ENCODE results near the gene DENND1A. TPM values are rescaled to one million over a fixed set of nuclear protein-coding genes. Genes with fewer than 3 reads are reported as not detected.

Gene DENND1A
- total RNA-seq, 4 donors from 2014 or later, result 37.1 to 55.3 (median 50.0) TPM

DNA sequence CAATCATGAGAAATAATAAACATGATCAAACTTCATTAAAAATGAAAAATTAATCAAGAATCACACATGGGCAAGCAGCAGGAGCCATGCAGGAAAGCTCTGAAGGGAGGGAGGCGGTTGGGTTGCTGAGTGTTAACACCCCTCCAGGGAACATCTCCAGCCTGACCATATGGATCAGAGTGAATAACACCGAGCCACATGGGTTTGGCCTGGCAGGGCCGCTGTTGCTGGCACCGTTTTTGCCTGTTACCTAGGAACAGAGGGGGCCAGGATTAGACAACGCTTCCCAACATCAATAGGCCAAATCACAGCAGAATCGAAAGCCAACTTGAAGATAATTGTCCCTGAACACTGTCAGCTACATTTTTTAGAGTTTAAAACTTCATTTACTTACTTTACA, 160.2 kb downstream of the DENND1A start:
- Histone ChIP-seq H3K4me3 (no peak overlapping the region), H3K9me3 (no peaks in the 10 kb centered on the region), H3K36me3 (no peaks in the 10 kb centered on the region), H3K27me3 (no peaks in the 10 kb centered on the region), H3K27ac (no peak overlapping the region), H3K4me1 (no peaks in the 10 kb centered on the region)
- no peak for DNase-seq
- TF ChIP-seq POLR2A (IDR thresholded peaks at IDR 0.05), result no peak

DNA sequence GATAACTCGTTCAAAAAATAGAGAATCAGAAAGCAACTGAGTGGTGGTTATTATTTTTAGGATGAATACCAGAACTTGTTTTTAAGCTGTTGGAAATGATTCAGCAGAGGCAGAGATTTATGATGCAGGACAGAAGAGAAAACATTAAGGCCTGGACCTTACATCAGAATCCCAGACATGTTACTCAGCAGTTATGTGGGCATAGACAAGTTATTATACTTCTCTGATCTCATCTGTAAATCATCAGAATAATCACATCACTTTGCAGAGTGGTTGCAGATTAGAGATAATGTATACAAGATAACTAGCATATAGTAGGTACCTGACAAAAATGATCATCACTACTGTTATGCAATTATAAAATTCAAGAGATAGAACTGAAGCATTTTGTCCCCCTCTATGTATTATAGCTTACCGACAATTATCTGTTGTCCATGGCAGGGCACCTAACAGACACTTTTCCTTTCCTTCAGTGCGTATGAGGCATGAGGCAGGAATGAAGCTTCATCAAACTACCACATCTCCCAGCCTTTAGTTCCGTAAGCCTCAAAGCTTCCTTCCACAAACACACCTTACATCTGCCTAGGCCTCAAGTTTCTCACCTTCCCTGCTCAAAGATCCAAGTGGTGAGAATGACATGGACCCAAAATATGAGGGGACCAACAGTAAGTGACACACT, 165.9 kb downstream of the DENND1A start:
- Histone ChIP-seq H3K36me3 (no peaks in the 10 kb centered on the region), H3K27me3 (no peaks in the 10 kb centered on the region), H3K4me1 (no peaks in the 10 kb centered on the region), H3K4me3 (no peak overlapping the region), H3K27ac (no peak overlapping the region), H3K9me3 (no peaks in the 10 kb centered on the region)
- TF ChIP-seq, protein P1, sequence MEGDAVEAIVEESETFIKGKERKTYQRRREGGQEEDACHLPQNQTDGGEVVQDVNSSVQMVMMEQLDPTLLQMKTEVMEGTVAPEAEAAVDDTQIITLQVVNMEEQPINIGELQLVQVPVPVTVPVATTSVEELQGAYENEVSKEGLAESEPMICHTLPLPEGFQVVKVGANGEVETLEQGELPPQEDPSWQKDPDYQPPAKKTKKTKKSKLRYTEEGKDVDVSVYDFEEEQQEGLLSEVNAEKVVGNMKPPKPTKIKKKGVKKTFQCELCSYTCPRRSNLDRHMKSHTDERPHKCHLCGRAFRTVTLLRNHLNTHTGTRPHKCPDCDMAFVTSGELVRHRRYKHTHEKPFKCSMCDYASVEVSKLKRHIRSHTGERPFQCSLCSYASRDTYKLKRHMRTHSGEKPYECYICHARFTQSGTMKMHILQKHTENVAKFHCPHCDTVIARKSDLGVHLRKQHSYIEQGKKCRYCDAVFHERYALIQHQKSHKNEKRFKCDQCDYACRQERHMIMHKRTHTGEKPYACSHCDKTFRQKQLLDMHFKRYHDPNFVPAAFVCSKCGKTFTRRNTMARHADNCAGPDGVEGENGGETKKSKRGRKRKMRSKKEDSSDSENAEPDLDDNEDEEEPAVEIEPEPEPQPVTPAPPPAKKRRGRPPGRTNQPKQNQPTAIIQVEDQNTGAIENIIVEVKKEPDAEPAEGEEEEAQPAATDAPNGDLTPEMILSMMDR (IDR thresholded peaks at IDR 0.05), result no peak
- no peak for TF ChIP-seq POLR2A (IDR thresholded peaks at IDR 0.05)
- DNase-seq, result no peak

DNA sequence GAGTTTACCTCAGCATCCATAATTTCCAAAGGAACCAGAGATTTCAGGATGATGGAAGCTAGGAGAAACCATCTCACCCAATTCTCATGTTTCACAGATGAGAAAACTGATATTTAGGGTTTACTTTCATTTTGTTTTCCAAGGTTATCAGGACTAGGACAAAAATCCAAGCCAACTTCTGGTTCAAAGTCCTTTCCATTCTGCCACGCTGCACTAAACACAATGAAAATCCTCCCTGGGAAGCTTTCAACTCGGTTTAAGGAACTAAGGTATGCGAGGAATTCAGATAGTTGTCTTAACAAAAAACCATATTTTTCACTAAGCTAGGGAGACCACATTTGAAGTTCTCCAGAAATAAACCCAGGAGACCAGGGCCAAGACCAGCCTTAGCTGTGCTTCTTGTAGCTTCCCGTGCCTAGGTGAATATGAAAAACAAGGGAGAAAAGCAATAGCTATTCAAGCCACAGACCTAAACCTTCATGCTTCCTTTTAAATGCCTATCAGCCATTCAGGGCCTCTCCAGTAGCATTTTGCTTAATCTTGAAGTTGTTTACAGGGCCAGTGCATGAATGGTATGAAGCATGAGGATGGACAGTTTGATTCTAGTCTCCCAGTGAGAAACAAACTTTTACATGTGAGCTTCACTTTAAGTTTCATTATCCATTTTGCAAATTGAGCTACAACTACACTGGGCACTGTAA, 167.9 kb downstream of the DENND1A start:
- TF ChIP-seq POLR2A (IDR thresholded peaks at IDR 0.05), result no peak
- TF ChIP-seq, protein P1 (IDR thresholded peaks at IDR 0.05), result no peak
- Histone ChIP-seq H3K4me3 (no peak overlapping the region), H3K27me3 (no peaks in the 10 kb centered on the region), H3K36me3 (peaks cover 0 to 3% (median 0%) of the 10 kb centered on the region in 3 donors), H3K4me1 (no peaks in the 10 kb centered on the region), H3K9me3 (no peaks in the 10 kb centered on the region), H3K27ac (no peak overlapping the region)
- DNase-seq, result no peak

DNA sequence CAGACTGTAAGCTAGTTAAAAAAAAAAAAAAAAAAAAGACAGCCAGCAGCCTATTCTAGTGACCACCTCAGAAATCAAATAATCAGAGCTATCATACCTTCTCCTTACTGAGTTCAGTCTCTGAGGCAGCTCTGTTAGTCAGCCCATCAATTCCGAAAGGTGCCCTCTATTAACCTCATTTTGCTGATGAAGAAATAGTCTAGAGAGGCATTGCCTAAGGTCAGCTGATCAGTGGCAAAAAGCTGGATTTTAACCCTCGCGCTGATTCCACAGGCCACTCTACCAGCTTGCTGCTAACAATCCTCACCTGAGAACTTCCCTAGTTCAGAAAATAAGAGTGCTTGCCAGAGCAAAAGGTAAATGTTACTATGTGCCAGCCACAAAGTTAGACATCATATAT, 172.0 kb downstream of the DENND1A start:
- no peak overlapping the region for H3K4me3 ChIP-seq

DNA sequence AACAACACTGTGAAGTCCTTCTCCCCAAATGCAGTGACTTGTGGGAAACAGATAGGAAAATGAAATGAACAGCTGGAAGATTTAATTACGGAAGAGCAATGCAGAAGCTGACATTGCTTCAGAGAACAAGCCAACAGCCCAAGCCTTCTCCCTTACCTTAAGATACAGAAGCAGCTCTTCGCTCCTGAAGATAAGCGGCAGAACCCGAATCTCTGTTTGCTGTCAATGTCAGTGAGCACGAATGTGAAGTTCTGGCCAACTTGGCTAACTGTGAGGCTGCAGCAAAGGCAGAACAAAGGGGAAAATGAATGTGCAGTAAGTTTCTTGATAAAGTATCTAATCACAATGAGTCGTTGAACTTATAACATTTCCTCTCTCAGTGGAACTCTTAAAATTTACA, 172.4 kb downstream of the DENND1A start:
- no peak overlapping the region for H3K4me3 ChIP-seq
- TF ChIP-seq, protein P1 (IDR thresholded peaks at IDR 0.05), result no peak
- TF ChIP-seq POLR2A (IDR thresholded peaks at IDR 0.05), result no peak
- no peaks in the 10 kb centered on the region for H3K27me3 ChIP-seq
- H3K27ac ChIP-seq, result no peak overlapping the region
- H3K4me1 ChIP-seq, result no peaks in the 10 kb centered on the region
- DNase-seq, result no peak
- H3K36me3 ChIP-seq, result peaks cover 0 to 11% (median 0%) of the 10 kb centered on the region in 3 donors
- no peaks in the 10 kb centered on the region for H3K9me3 ChIP-seq

More for the DNA sequence above, 172.0 kb downstream of the DENND1A start:
- TF ChIP-seq, protein P1 (IDR thresholded peaks at IDR 0.05), result no peak
- TF ChIP-seq POLR2A (IDR thresholded peaks at IDR 0.05), result no peak
- Histone ChIP-seq H3K27ac (no peak overlapping the region), H3K9me3 (no peaks in the 10 kb centered on the region), H3K4me1 (no peaks in the 10 kb centered on the region), H3K27me3 (no peaks in the 10 kb centered on the region), H3K36me3 (peaks cover 0 to 11% (median 0%) of the 10 kb centered on the region in 3 donors)
- no peak for DNase-seq

DNA sequence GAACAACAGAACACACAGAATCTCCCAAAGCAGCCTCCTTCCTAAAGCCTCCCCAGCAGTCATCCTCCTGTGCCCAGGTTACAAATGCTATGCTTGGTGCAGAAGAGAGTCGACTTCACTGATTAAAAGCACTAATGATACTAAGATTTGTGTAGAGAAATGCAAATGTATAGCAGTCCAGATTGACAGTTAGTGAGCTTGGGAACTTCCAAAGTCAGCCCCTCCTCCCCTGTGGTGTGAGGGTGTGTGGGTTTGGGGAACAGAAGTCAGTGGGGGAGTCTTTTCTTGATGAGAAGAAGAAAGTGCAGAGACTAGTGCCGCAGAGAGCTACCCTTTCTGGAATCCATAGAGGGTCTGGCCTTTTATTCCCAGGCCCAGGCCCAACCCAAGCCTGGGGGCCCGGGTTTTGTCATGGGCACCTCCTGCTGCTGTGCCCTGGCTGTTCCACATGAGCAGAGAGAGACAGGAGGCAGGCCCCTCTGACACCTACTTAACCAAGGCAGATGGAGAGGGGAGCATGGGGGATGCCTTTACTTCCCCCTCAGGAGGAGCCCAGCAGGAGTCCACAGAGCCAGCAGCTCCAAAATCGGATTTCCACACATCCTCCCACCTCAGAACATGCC, 173.3 kb downstream of the DENND1A start:
- Histone ChIP-seq H3K27me3 (no peaks in the 10 kb centered on the region), H3K4me1 (no peaks in the 10 kb centered on the region), H3K9me3 (no peaks in the 10 kb centered on the region), H3K4me3 (no peak overlapping the region), H3K36me3 (peaks cover 0 to 11% (median 0%) of the 10 kb centered on the region in 3 donors), H3K27ac (no peak overlapping the region)
- TF ChIP-seq, protein P1 (IDR thresholded peaks at IDR 0.05), result no peak
- no peak for TF ChIP-seq POLR2A (IDR thresholded peaks at IDR 0.05)
- no peak for DNase-seq
